NCI-H2029 treated with DMSO at 0.1 percent for 48 hours (cell line): ENCODE results near the gene PELI2.

Source experiments
- DNase-seq: peaks from one replicate; lab custom pipeline; 2025; lab: John Stamatoyannopoulos, UW

Gene PELI2

GRCh38 chr14:56299306-56299984 is 181.2 kb downstream of the PELI2 start:
- DNase-seq: no peak

GRCh38 chr14:56300495-56300894 is 182.3 kb downstream of the PELI2 start:
- DNase-seq: no peak

GRCh38 chr14:56304456-56304855 is 186.2 kb downstream of the PELI2 start:
- DNase-seq: no peak

- DNase-seq: no peak
Observed at GRCh38 chr14:56309198-56309597, 191.0 kb downstream of the PELI2 start.

GRCh38 chr14:56310643-56311042 is 192.4 kb downstream of the PELI2 start:
- no peak for DNase-seq

GRCh38 chr14:56313789-56314188 is 195.6 kb downstream of the PELI2 start:
- DNase-seq: no peak

GRCh38 chr14:56318393-56319115 is 200.3 kb downstream of the PELI2 start:
- DNase-seq: no peak

GRCh38 chr14:56321861-56322260 is 203.7 kb downstream of the PELI2 start:
- no peak for DNase-seq

GRCh38 chr14:56322531-56322930 is 204.3 kb downstream of the PELI2 start:
- DNase-seq: peak; percentile 82

GRCh38 chr14:56324454-56324853 is 206.2 kb downstream of the PELI2 start:
- DNase-seq: no peak

GRCh38 chr14:56324856-56325699 is 206.9 kb downstream of the PELI2 start:
- DNase-seq: no peak

- DNase-seq: no peak
Observed at GRCh38 chr14:56328021-56328420, 209.8 kb downstream of the PELI2 start.

GRCh38 chr14:56331592-56332216 is 213.5 kb downstream of the PELI2 start:
- no peak for DNase-seq

GRCh38 chr14:56333359-56334292 is 215.4 kb downstream of the PELI2 start:
- peak; percentile 93 for DNase-seq

- no peak for DNase-seq
Observed at GRCh38 chr14:56334458-56334857, 216.2 kb downstream of the PELI2 start.

GRCh38 chr14:56338674-56339073 is 220.5 kb downstream of the PELI2 start:
- DNase-seq: no peak

GRCh38 chr14:56339855-56340701 is 221.9 kb downstream of the PELI2 start:
- DNase-seq: peak; percentile 88

GRCh38 chr14:56340932-56341331 is 222.7 kb downstream of the PELI2 start:
- DNase-seq: no peak

GRCh38 chr14:56341766-56342493 is 223.7 kb downstream of the PELI2 start:
- no peak for DNase-seq
